GM21515 (cell line): ENCODE measurements around the gene NOTUM.

ENCODE experiments used
- ATAC-seq: cut with Tn5 transposase; IDR thresholded peaks from one replicate; pipeline ENCODE4 v1.9.1; 2021; ENCODE audit not compliant: unreplicated experiment

The NOTUM gene

GRCh38 chr17:81978524-81979298 lies 17.7 kb upstream of the NOTUM start:
- no peak for ATAC-seq

DNA sequence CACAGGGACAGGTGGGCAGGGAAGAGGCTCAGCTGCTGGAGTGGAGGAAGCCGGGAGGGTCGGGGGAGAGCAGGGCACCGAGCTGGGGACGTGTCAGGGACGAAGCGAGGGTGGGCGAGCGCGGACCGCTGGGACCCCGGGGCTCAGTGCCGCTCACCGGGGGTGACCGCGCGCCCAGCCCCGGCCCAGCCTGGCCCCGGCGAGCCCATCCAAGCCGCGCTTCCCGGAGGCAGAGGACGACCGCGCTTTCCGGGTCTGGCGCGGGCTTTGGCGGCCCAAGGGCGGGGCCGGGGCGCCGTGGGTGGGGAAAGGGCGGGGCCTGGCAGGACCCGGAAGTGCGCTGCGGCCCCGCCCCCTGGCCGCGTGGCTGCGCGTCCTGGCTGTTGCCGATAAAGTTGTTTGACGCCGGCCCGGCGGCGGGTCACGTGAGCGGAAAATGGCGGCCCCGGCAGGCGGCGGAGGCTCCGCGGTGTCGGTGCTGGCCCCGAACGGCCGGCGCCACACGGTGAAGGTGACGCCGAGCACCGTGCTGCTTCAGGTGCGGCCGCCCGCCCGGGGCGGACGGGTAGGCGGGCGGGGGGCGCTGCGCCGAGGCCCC lies 16.3 kb upstream of the NOTUM start, which contains the start of gene ASPSCR1:
Gene ASPSCR1 (plus strand): TSS at position 419 of the 598 bp plus-strand sequence. CDS start 18 bp downstream, at position 437.
- peak; percentile 72 for ATAC-seq

- no peak for ATAC-seq
Measured at GRCh38 chr17:81976332-81977210, 15.6 kb upstream of the NOTUM start.

DNA sequence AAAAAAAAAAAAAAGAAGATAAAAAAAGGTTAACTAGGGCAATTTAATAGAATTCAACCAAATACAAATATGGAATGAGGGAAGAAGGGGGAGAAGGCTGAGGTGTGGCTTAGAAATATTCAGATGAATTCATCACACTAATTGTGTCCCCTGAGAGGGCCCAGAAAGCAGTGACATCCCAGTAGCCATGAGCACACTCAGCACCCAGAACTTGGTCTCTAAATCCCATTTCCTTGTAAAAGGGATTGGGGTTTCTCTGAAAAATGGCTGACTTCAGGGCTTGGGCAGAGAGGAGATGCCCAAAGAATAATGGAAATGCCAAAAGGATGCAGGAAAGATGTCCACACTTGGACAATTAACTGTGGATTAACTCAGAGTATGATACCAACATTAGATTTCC lies 12.4 kb upstream of the NOTUM start:
- ATAC-seq = no peak

DNA sequence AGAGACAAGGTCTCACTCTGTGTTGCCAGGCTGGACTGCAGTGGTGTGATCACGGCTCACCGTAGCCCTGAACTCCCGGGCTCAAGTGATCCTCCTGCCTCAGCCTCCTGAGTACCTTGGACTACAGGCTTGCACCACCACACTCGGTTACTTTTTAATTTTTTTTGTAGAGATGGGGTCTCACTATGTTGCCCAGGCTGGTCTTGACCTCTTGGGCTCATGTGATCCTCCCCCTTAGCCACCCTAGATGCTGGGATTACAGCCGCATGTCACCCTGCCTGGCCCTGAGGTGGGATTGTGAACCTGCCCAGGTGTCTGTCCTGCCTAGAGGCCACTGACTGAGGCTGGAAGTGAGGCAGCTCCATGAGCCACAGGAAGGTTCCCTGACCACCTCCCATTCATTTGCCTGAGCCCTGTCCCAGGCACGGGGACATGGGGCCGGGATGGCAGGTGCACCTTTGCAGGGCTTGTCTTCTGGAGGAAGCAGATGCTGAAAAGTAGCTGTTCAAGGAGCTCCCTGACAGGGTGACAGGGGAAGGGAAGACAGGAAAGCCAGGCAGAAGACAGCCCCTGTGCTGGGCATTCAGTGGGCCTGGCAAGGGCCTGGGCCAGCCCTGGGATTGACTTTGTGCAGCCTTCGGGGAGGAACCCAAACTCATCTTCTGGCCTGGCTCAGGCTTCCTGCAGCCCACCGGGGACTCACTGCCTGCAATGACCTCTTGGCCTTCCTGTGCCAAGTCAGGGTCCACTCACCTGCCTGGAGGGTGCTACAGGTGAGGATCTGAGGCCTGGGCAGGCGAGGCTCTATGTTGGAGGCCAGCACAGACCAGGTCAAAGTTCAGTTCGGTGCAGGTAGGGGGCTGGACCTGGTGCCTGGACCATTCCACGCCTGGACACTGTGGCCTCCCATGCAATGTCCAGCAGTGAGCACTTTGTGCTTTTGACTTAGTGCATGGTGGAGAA lies 8.1 kb upstream of the NOTUM start:
- no peak for ATAC-seq

- ATAC-seq = no peak
Measured at GRCh38 chr17:81968396-81968745, 7.4 kb upstream of the NOTUM start.

GRCh38 chr17:81967533-81968395 lies 6.8 kb upstream of the NOTUM start:
- ATAC-seq = no peak

DNA sequence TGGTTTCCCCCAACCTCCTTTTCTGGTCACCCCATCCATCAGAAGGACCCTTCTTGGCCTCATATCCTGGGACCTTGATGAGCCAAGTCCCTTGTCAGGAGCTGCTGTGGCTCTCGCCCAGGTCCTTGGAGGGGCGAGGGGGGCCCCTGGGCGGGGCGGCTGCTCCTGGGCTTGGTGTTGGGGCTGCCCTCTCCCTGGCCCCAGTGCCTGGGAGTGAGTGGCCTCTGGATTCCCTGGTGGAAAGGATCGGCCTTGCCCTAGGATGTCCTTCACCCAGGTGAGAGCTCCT lies 6.2 kb upstream of the NOTUM start:
- ATAC-seq = no peak

GRCh38 chr17:81966343-81967243 lies 5.6 kb upstream of the NOTUM start:
- no peak for ATAC-seq

DNA sequence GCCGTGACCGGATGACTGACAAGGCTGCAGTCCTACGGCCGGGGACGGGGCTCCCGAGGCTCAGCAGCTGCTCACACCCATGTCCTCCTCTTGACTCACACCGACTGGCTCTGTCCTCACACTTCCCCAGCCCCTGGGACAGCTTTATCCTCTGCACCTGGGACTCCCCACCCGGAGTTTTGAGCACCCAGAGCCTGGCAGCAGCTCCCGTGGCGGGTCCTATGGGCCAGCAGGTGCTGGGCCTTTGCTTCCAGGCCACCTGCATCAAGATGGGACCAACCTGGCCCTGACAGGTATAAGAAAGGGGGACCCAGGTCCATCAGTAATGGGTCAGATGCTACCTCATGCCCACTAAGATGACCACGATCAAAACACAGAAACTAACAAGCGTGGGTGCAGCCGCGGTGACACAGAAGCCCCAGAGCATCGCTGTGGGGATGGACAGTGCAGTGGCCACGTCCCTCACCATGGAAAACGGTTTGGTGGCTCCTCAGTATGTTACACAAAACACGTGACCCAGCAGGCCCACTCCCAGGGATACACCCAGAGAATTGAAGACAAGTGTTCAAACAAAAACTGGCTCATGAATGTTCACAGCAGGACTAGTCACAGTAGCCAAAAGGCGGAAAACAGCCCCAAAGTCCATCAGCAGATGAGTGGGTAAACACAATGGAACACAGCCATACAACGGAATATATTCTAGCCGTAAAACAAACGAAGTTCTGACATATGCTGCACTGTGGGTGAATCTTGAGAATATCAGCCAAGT lies 3.3 kb upstream of the NOTUM start:
- ATAC-seq = no peak

DNA sequence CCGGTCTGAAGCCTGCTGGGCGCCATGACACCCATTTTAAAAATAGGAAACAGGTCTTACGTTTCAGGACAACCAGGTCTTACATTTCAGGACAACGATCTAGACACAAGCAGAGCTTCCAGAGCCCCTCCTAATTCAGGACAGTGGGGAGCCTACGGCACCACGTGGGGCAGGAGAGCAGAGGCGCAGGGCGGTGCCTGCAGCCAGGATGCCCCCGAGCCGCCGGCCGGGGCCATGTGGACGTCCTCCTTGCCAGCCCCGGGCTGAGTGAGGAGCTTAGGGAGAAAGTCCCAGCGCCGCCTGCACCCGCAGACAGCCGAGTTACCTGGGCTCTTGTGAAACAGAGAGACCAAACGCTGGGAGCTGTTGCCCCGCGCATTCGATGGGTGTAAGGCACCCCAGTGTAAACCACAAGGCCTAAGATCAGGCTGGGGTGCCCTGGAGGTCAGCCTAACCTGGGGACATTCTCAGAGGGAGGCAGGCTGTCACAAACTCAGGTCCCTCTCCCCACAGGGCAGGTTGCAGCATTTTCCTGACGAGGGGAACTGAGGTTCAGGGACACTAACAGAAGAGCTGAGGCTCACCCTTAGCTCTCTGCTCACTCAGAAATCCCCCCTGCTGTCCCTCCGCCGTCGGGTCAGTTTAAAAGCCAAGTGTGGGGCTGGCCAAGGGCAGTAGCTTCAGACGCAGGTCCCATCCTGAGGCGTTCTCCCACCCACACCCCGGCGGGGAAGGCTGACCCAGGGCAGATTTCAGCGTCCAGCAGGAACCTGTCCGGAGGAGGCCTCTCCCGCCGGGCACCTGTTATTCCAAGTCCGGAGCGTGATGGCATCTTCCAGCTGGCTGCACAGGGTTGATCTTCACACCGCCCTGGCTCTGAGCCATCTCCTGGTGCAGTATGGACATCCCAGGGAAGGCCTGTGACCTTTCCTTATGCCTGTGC lies 1.8 kb upstream of the NOTUM start:
- no peak for ATAC-seq

DNA sequence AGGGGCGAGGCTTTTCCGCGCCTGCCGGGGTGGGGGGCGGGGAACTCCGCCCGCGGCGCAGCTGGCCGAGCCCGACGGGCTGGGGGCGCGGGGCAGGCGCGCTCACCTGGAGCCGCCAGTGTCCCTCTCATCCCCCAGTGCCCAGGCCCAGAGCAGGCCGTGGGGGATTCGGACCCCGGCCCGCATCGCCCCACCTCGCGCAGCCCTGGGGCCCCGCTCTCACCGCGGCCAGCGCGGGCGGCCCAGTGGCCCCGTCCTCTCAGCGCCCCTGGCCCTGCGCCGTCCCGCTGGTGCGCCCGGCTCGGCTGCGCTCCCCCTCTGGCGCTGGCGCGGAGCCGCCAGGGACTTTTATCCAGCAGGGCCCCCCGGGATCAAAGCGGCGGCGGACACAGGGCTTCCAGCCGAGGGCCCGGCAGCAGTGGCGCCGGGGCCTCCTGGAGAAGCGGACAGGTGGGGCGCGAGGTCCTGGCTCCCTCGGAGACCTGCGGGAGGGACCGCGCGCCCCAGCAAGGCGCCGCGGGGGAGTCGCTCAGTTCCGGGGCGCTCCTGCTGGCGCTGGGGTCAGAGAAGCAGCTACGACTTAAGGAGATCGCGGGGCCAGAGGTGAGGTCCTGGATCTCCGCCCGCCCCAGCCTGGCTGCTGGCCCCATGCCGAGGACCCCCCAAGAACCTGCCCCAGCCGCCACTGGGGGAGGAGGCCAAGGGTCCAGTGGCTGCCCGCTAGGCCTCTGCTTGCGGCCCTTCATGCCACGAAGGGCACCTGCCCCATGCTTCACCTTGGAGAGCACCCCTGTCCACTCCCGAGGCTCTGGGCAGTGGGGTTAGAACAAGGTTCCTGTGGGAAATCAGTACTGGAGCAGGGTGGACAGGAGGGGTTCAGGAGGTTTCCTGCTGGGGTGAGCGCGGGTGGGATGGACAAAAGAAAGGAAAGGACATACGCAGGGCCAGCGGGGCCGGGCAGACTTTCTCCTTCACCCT lies 823 bp upstream of the NOTUM start:
- ATAC-seq = no peak

- ATAC-seq = no peak
Measured at GRCh38 chr17:81960130-81960958, 643 bp downstream of the NOTUM start.

DNA sequence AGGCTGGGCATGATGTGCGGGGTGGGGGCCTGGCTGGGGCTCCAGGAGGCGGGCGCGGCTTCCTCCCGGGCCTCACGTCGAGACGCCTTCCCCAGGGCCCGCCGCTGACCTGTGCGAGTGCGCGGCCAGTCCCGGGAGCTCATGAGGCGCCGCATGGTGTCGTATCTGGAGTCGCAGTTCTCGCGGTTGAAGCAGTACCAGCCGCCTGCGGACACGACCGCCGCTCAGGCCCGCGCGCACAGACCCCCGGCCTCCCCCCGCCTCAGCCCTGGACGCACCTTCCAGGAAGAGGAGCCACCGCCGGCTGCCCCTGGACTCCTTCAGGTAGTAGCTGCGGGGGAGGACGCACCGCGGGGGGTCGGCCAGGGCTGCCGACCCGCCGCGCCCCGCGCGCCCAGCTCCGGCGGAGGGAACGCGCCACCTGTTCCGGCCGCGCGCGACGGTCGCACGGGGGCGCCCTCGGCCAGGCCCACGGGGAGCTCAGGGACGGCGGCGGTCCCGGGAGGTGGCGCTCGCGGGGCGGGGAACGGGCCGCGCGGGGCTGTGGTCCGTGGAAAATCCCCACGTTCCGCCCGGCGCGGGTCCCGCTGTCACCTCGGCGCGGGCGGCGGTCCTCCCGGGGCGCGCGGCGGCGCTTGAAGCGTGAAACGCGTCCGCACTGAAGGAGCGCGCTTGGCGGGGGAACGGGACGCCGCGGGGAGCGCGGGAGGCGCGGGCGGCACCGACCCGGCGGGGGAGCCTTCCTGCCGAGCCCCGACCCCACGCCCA lies 1.4 kb downstream of the NOTUM start:
- peak; percentile 53 for ATAC-seq
